B cell (primary cell): ENCODE data around the gene TRAPPC5. TPM values are rescaled to one million over a fixed set of nuclear protein-coding genes. Genes with fewer than 3 reads are reported as not detected.

Experiments
- ATAC-seq: fragments of 200-7000 bp; cut with Tn5 transposase; one replicate; pipeline ENCODE4 v1.10.0; 2021; ENCODE audit warnings: low read depth, mild to moderate bottlenecking, moderate number of reproducible peaks, moderate library complexity
- CTCF ChIA-PET: fragments of 350-600 bp; sonication (Branson Sonifier 250); formaldehyde crosslinking; loops from one replicate; lab custom pipeline; 2021; ENCODE audit warnings: antibody characterized with exemption, inconsistent platforms; lab: Charles Lee
- POLR2A ChIA-PET: fragments of 350-600 bp; sonication (Branson Sonifier 250); formaldehyde crosslinking; loops from one replicate; lab custom pipeline; 2021; ENCODE audit warnings: antibody characterized with exemption; lab: Charles Lee
- DNase-seq: peaks from one replicate; pipeline ENCODE4 v3.0.0; 2013
- H2AFZ ChIP-seq: 2 replicates; pipeline ENCODE4 v1.6.1; 2012; ENCODE audit warnings: mild to moderate bottlenecking, low read depth, low read length; ENCODE audit not compliant: insufficient read depth, poor library complexity, severe bottlenecking
- H3K27ac ChIP-seq, 2 donors: 1 replicate in 1 of 2; 2 replicates in 1 of 2; pipeline ENCODE4 v1.5.1; 2012 to 2013; ENCODE audit warnings: low read length in 2 of 2, mild to moderate bottlenecking in 2 of 2, moderate library complexity in 1 of 2
- H3K27me3 ChIP-seq, 4 experiments: fragments of 200-600 bp in 1 of 4; sonication (generic) in 1 of 4; replicated peaks in 1 of 4; 1 replicate in 2 of 4; 2 replicates in 2 of 4; pipeline versions ENCODE4 v1.6.1 to v1.7.0; 2013 to 2016; ENCODE audit warnings: low read length in 3 of 4, mild to moderate bottlenecking in 2 of 4, mixed read lengths in 1 of 4, moderate library complexity in 1 of 4; ENCODE audit not compliant: insufficient read depth in 4 of 4, control insufficient read depth in 3 of 4; ENCODE audit errors: control extremely low read depth in 1 of 4
- H3K36me3 ChIP-seq, 2 experiments: replicated peaks in 1 of 2; 1 replicate in 1 of 2; 2 replicates in 1 of 2; pipeline versions ENCODE4 v1.6.1 to v1.7.1; 2013; ENCODE audit warnings: low read length in 1 of 2; ENCODE audit not compliant: insufficient read depth in 2 of 2, control insufficient read depth in 1 of 2; ENCODE audit errors: control extremely low read depth in 1 of 2, extremely low read depth in 1 of 2
- H3K4me1 ChIP-seq, 2 donors: fragments of 200-600 bp in 1 of 2; sonication (generic) in 1 of 2; 1 replicate in 1 of 2; 2 replicates in 1 of 2; pipeline versions ENCODE4 v1.5.1 to v1.6.1; 2013 to 2017; ENCODE audit warnings: low read length in 2 of 2; ENCODE audit not compliant: control insufficient read depth in 2 of 2, insufficient read depth in 2 of 2
- H3K4me2 ChIP-seq: replicated peaks from 2 replicates; pipeline ENCODE3; 2012; ENCODE audit warnings: mild to moderate bottlenecking, low read depth, low read length; ENCODE audit not compliant: poor library complexity, severe bottlenecking
- H3K4me3 ChIP-seq, 5 experiments: fragments of 200-600 bp in 1 of 5; sonication (generic) in 1 of 5; 1 replicate in 3 of 5; 2 replicates in 2 of 5; pipeline versions ENCODE4 v1.5.1 to v1.7.0; 2011 to 2016; ENCODE audit warnings: low read length in 4 of 5, mild to moderate bottlenecking in 4 of 5, low read depth in 2 of 5, control low read depth in 1 of 5, moderate library complexity in 1 of 5; ENCODE audit not compliant: insufficient read depth in 1 of 5; ENCODE audit errors: control extremely low read depth in 1 of 5, extremely low read depth in 1 of 5
- H3K79me2 ChIP-seq: fragments of 200-600 bp; sonication (generic); one replicate; pipeline ENCODE4 v1.6.0; 2016; ENCODE audit warnings: low read length; ENCODE audit not compliant: control insufficient read depth, insufficient read depth
- H3K9ac ChIP-seq: fragments of 200-600 bp; sonication (generic); 2 replicates; pipeline ENCODE4 v1.6.1; 2017; ENCODE audit warnings: mild to moderate bottlenecking, low read length, moderate library complexity
- H3K9me3 ChIP-seq, 3 donors: one replicate each; pipeline versions ENCODE4 v1.6.1 to v1.7.1; 2013; ENCODE audit warnings: low read length in 2 of 3; ENCODE audit not compliant: control insufficient read depth in 2 of 3, insufficient read depth in 1 of 3; ENCODE audit errors: control extremely low read depth in 1 of 3
- H4K20me1 ChIP-seq: 2 replicates; pipeline ENCODE4 v1.6.0; 2012; ENCODE audit warnings: mild to moderate bottlenecking, low read length; ENCODE audit not compliant: insufficient read depth, control insufficient read depth, poor library complexity, severe bottlenecking
- H3K27ac Mint-ChIP-seq: one replicate; pipeline ENCODE4 v1.8.0; 2021; ENCODE audit warnings: mixed read lengths
- H3K27me3 Mint-ChIP-seq: one replicate; pipeline ENCODE4 v1.8.0; 2021; ENCODE audit warnings: mixed read lengths
- H3K4me1 Mint-ChIP-seq: one replicate; pipeline ENCODE4 v1.8.0; 2021; ENCODE audit warnings: mixed read lengths
- H3K4me3 Mint-ChIP-seq: one replicate; pipeline ENCODE4 v1.8.0; 2021; ENCODE audit warnings: mixed read lengths
- H3K9me3 Mint-ChIP-seq: one replicate; pipeline ENCODE4 v1.8.0; 2022; ENCODE audit warnings: mixed read lengths; ENCODE audit not compliant: insufficient read depth
- EZH2 ChIP-seq: IDR thresholded peaks from 2 replicates; pipeline ENCODE4 v1.6.1; 2012; ENCODE audit warnings: borderline replicate concordance, low read depth, mild to moderate bottlenecking, moderate library complexity, low read length; ENCODE audit not compliant: insufficient read depth, poor library complexity, severe bottlenecking
- WGBS: methylation state at CpG from one replicate; pipeline ENCODE4 v1.1.5; 2013; ENCODE audit warnings: missing lambda C conversion rate; ENCODE audit not compliant: insufficient coverage; 5-methylcytosine and 5-hydroxymethylcytosine counted together
- intact Hi-C: fragments of 100-400 bp; cut with micrococcal nuclease; formaldehyde crosslinking; loops from one replicate; pipeline ENCODE4 v1.10.0; 2022
- polyA plus RNA-seq: library from polyadenylated mRNA; depleted of rRNA; stranded (reverse); fragments of >200 nt; gene quantifications from 2 replicates; pipeline ENCODE4 v1.2.3, GENCODE V29; 2012
- total RNA-seq, 2 donors: library from RNA; stranded (reverse); fragments of 120-200 nt in 1 of 2; gene quantifications; 1 replicate in 1 of 2; 2 replicates in 1 of 2; pipeline versions ENCODE4 v1.2.3 to v1.2.4, GENCODE V29; 2013 to 2022
- TF ChIP-seq, protein P1 (sequence below): fragments of 200-600 bp; IDR thresholded peaks from one replicate; pipeline ENCODE4 v1.8.0; 2022; ENCODE audit warnings: antibody characterized with exemption, mild to moderate bottlenecking

Gene TRAPPC5
- total and polyA plus RNA-seq, 2 donors (not counting 1 experiment from before 2014, with no cell fraction given) = 61.5 to 64.9 TPM

DNA sequence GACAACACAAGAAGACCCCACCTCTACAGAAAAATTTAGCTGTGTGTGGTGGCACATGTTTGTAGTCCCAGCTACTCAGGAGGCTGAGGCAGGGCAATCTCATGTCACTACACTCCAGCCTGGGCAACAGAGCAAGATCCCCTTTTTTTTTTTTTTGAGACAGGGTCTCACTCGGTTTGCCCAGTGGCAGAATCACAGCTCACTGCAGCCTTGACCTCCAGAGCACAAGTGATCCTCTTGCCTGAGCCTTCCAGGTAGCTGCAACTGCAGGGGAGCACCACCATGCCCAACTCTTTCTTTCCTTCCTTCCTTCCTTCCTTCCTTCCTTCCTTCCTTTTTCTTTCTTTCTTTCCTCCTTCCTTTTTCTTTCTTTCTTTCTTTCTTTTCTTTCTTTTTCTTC is 55.5 kb downstream of the TRAPPC5 start:
- H2AFZ ChIP-seq = no peak overlapping the region
- peaks cover 0 to 3% (median 2%) of the 10 kb centered on the region in 4 experiments for H3K27me3 ChIP-seq
- no peak overlapping the region for H3K9ac ChIP-seq
- Mint-ChIP-seq H3K9me3 (no peaks in the 10 kb centered on the region), H3K4me1 (peaks cover 19% of the 10 kb centered on the region), H3K27ac (no peak overlapping the region), H3K4me3 (no peak overlapping the region), H3K27me3 (peaks cover 12% of the 10 kb centered on the region)
- H3K36me3 ChIP-seq = no peaks in the 10 kb centered on the region
- no peak for TF ChIP-seq EZH2
- TF ChIP-seq, protein P1, sequence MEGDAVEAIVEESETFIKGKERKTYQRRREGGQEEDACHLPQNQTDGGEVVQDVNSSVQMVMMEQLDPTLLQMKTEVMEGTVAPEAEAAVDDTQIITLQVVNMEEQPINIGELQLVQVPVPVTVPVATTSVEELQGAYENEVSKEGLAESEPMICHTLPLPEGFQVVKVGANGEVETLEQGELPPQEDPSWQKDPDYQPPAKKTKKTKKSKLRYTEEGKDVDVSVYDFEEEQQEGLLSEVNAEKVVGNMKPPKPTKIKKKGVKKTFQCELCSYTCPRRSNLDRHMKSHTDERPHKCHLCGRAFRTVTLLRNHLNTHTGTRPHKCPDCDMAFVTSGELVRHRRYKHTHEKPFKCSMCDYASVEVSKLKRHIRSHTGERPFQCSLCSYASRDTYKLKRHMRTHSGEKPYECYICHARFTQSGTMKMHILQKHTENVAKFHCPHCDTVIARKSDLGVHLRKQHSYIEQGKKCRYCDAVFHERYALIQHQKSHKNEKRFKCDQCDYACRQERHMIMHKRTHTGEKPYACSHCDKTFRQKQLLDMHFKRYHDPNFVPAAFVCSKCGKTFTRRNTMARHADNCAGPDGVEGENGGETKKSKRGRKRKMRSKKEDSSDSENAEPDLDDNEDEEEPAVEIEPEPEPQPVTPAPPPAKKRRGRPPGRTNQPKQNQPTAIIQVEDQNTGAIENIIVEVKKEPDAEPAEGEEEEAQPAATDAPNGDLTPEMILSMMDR = no peak
- 91% methylated on average over 1 of the region's 1 CpG for WGBS
- H4K20me1 ChIP-seq = no peaks in the 10 kb centered on the region
- H3K4me2 ChIP-seq = no peak overlapping the region
- ChIA-PET CTCF (interaction anchor here (1.2 kb wide), 1 partner anchor 55 kb away, joined by 3 read pairs; the partner anchor contains the start of gene TRAPPC5), POLR2A (no interaction called here)
- H3K79me2 ChIP-seq = no peaks in the 10 kb centered on the region
- DNase-seq (no peak), ATAC-seq (no peak)
- no peak overlapping the region for H3K4me3 ChIP-seq
- intact Hi-C loops = no loop called here
- no peak overlapping the region for H3K27ac ChIP-seq
- peaks cover 3 to 9% of the 10 kb centered on the region in 2 donors for H3K4me1 ChIP-seq
- peaks cover 0 to 3% (median 0%) of the 10 kb centered on the region in 3 donors for H3K9me3 ChIP-seq

DNA sequence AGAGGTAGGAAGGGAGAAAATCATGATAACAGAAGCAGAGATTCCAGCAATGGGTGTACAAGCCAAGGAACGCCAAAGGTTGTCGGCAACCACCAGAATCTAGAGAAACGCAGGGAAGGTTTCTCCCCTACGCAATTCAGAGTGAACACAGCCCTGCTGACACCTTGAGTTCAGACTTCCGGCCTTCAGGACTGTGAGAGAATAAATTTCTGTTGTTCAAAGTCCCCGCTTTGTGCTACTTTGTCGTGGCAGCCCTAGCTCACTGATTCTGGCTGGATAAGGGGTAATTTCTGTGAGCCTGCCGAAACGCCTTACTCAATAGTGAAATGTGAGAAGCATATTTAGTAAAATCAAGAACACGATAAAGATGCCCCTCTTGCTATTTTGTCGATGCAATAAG is 56.6 kb downstream of the TRAPPC5 start:
- DNase-seq (no peak), ATAC-seq (no peak)
- H3K4me1 Mint-ChIP-seq = peaks cover 18% of the 10 kb centered on the region
- POLR2A ChIA-PET = no interaction called here
- TF ChIP-seq, protein P1 = no peak
- TF ChIP-seq EZH2 = no peak
- Histone ChIP-seq H3K79me2 (no peaks in the 10 kb centered on the region), H3K36me3 (no peaks in the 10 kb centered on the region), H3K9ac (no peak overlapping the region), H3K4me1 (peaks cover 3 to 7% of the 10 kb centered on the region in 2 donors), H3K4me3 (no peak overlapping the region), H4K20me1 (no peaks in the 10 kb centered on the region), H3K27ac (no peak overlapping the region), H3K9me3 (no peaks in the 10 kb centered on the region), H3K4me2 (no peak overlapping the region), H2AFZ (no peak overlapping the region), H3K27me3 (no peaks in the 10 kb centered on the region)
- intact Hi-C loops = no loop called here
- WGBS = 93% methylated on average over 11 of the region's 11 CpGs
- no peaks in the 10 kb centered on the region for H3K9me3 Mint-ChIP-seq
- peaks cover 12% of the 10 kb centered on the region for H3K27me3 Mint-ChIP-seq
- CTCF ChIA-PET = no interaction called here
- no peak overlapping the region for H3K27ac Mint-ChIP-seq
- H3K4me3 Mint-ChIP-seq = no peak overlapping the region

Other genes with a start within 250 kb of the TRAPPC5 start
- gene PEX11G, start 191.8 kb upstream of the TRAPPC5 start, total RNA-seq = 0.62 and 0.68 TPM in 2 replicates
- 0.13 and 0.40 TPM in 2 replicates for gene PEX11G, start 191.8 kb upstream of the TRAPPC5 start, polyA plus RNA-seq
- gene ZNF358, start 164.7 kb upstream of the TRAPPC5 start, total RNA-seq = 15.1 and 17.5 TPM in 2 replicates
- gene ZNF358, start 164.7 kb upstream of the TRAPPC5 start, polyA plus RNA-seq = 8.2 and 8.5 TPM in 2 replicates
- gene MCOLN1, start 158.2 kb upstream of the TRAPPC5 start, total RNA-seq = 12.5 TPM in 2 replicates
- gene MCOLN1, start 158.2 kb upstream of the TRAPPC5 start, polyA plus RNA-seq = 17.3 and 19.0 TPM in 2 replicates
- gene PNPLA6, start 145.1 kb upstream of the TRAPPC5 start, total RNA-seq = 149 and 165 TPM in 2 replicates
- 88.3 and 102 TPM in 2 replicates for gene PNPLA6, start 145.1 kb upstream of the TRAPPC5 start, polyA plus RNA-seq
- gene CAMSAP3, start 85.0 kb upstream of the TRAPPC5 start, total RNA-seq = 1.3 and 1.9 TPM in 2 replicates
- 0.89 and 1.0 TPM in 2 replicates for gene CAMSAP3, start 85.0 kb upstream of the TRAPPC5 start, polyA plus RNA-seq
- 62.7 and 64.2 TPM in 2 replicates for gene XAB2, start 51.3 kb upstream of the TRAPPC5 start, total RNA-seq
- gene XAB2, start 51.3 kb upstream of the TRAPPC5 start, polyA plus RNA-seq = 93.8 and 110 TPM in 2 replicates
- gene PET100, start 51.0 kb upstream of the TRAPPC5 start, total RNA-seq = 89.1 and 100 TPM in 2 replicates
- gene PET100, start 51.0 kb upstream of the TRAPPC5 start, polyA plus RNA-seq = 31.3 and 75.9 TPM in 2 replicates
- 7.6 and 9.3 TPM in 2 replicates for gene PCP2, start 47.1 kb upstream of the TRAPPC5 start, total RNA-seq
- gene PCP2, start 47.1 kb upstream of the TRAPPC5 start, polyA plus RNA-seq = 5.6 and 6.5 TPM in 2 replicates
- gene STXBP2, start 43.7 kb upstream of the TRAPPC5 start, total RNA-seq = 208 and 222 TPM in 2 replicates
- 226 and 409 TPM in 2 replicates for gene STXBP2, start 43.7 kb upstream of the TRAPPC5 start, polyA plus RNA-seq
- gene RETN, start 11.8 kb upstream of the TRAPPC5 start, total RNA-seq = not detected in 2 replicates
- gene RETN, start 11.8 kb upstream of the TRAPPC5 start, polyA plus RNA-seq = not detected in 2 replicates
- gene MCEMP1, start 3.7 kb upstream of the TRAPPC5 start, total RNA-seq = not detected in 2 replicates
- 0.57 and 1.6 TPM in 2 replicates for gene MCEMP1, start 3.7 kb upstream of the TRAPPC5 start, polyA plus RNA-seq
- gene FCER2, start 21.3 kb downstream of the TRAPPC5 start, total RNA-seq = 16.3 and 17.1 TPM in 2 replicates
- 419 and 497 TPM in 2 replicates for gene FCER2, start 21.3 kb downstream of the TRAPPC5 start, polyA plus RNA-seq
- not detected in 2 replicates for gene CLEC4G, start 51.3 kb downstream of the TRAPPC5 start, total RNA-seq
- gene CLEC4G, start 51.3 kb downstream of the TRAPPC5 start, polyA plus RNA-seq = 0.58 and 1.3 TPM in 2 replicates
- not detected in 2 replicates for gene CD209, start 66.7 kb downstream of the TRAPPC5 start, total RNA-seq
- 0.10 TPM in 1 of 2 replicates, not detected in the other for gene CD209, start 66.7 kb downstream of the TRAPPC5 start, polyA plus RNA-seq
- gene CLEC4M, start 82.4 kb downstream of the TRAPPC5 start, total RNA-seq = 0.52 TPM in 1 of 2 replicates, not detected in the other
- gene CLEC4M, start 82.4 kb downstream of the TRAPPC5 start, polyA plus RNA-seq = 0.10 TPM in 1 of 2 replicates, not detected in the other
- gene EVI5L, start 149.4 kb downstream of the TRAPPC5 start, total RNA-seq = 11.2 and 11.8 TPM in 2 replicates
- 6.1 and 7.9 TPM in 2 replicates for gene EVI5L, start 149.4 kb downstream of the TRAPPC5 start, polyA plus RNA-seq
- gene PRR36, start 193.6 kb downstream of the TRAPPC5 start, total RNA-seq = not detected in 2 replicates
- 0.01 and 0.04 TPM in 2 replicates for gene PRR36, start 193.6 kb downstream of the TRAPPC5 start, polyA plus RNA-seq
- gene LRRC8E, start 207.7 kb downstream of the TRAPPC5 start, total RNA-seq = not detected in 2 replicates
- gene LRRC8E, start 207.7 kb downstream of the TRAPPC5 start, polyA plus RNA-seq = not detected in 2 replicates
- 71.9 and 76.3 TPM in 2 replicates for gene MAP2K7, start 223.0 kb downstream of the TRAPPC5 start, total RNA-seq
- 56.0 and 79.7 TPM in 2 replicates for gene MAP2K7, start 223.0 kb downstream of the TRAPPC5 start, polyA plus RNA-seq
- gene TGFBR3L, start 234.0 kb downstream of the TRAPPC5 start, total RNA-seq = 0.22 TPM in 1 of 2 replicates, not detected in the other
- 0.21 and 0.22 TPM in 2 replicates for gene TGFBR3L, start 234.0 kb downstream of the TRAPPC5 start, polyA plus RNA-seq
- gene SNAPC2, start 239.5 kb downstream of the TRAPPC5 start, total RNA-seq = 19.3 and 19.9 TPM in 2 replicates
- gene SNAPC2, start 239.5 kb downstream of the TRAPPC5 start, polyA plus RNA-seq = 19.5 and 21.7 TPM in 2 replicates
- gene CTXN1, start 245.3 kb downstream of the TRAPPC5 start, total RNA-seq = not detected in 2 replicates
- gene CTXN1, start 245.3 kb downstream of the TRAPPC5 start, polyA plus RNA-seq = not detected in 2 replicates